Bronchial epithelial cell (primary cell): ENCODE data around the gene CDC5L. TPM values are rescaled to one million over a fixed set of nuclear protein-coding genes. Genes with fewer than 3 reads are reported as not detected.
"Not testable (repeated sequence)": the region's sequence is repeated elsewhere in the genome, so short reads cannot be mapped to it uniquely, and the experiment has no call there.

Experiments
- DNase-seq: peaks from one replicate; pipeline ENCODE4 v3.0.0-alpha.2; 2010; ENCODE audit warnings: low read depth
- FAIRE-seq: peaks from 2 replicates; lab custom pipeline; 2011; peaks lifted over from hg19 to GRCh38; lab: Jason Lieb, UNC
- H3K27me3 ChIP-seq: 2 replicates; pipeline ENCODE4 v1.5.1; 2011; ENCODE audit warnings: low read length; ENCODE audit not compliant: control insufficient read depth, insufficient read depth
- H3K36me3 ChIP-seq: 2 replicates; pipeline ENCODE4 v1.5.1; 2011; ENCODE audit warnings: low read length; ENCODE audit not compliant: control insufficient read depth, insufficient read depth
- H3K4me3 ChIP-seq: 2 replicates; pipeline ENCODE4 v1.5.1; 2011; ENCODE audit warnings: mild to moderate bottlenecking, low read depth, low read length, control low read depth
- total RNA-seq: library from RNA; depleted of rRNA; stranded (reverse); fragments of >200 nt; gene quantifications from 2 replicates; pipeline ENCODE4 v1.2.1, GENCODE V29; 2014
- TF ChIP-seq, protein P1 (sequence below): IDR thresholded peaks from 2 replicates; pipeline ENCODE4 v1.5.1; 2011; ENCODE audit warnings: mild to moderate bottlenecking, moderate library complexity, low read length, control low read depth, inconsistent platforms; ENCODE audit not compliant: insufficient read depth, severe bottlenecking

The CDC5L gene
- total RNA-seq, 1 donor from 2014 or later: 16.8 TPM

DNA sequence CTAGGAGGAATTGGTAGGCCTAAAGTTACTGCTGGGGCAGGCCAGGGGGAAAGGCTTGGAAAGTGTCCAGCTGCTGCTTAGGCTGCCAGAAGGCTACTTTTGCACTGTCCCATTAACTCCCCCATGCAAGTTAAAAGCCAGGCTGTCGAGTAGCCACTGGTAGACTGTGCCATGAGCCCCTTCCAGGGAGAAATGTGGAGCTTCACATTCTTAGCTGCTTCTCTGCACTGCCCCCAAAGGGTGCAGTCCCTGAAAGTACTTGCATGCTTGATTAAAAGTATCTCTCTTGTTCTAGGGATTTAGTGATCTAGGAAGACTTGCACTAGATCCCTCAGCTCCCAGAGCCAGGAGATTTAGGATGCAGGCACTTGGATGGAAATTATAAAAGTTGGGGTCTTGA, 57.3 kb downstream of the CDC5L start:
- Histone ChIP-seq H3K4me3 (no peak overlapping the region), H3K27me3 (no peaks in the 10 kb centered on the region), H3K36me3 (no peaks in the 10 kb centered on the region)
- DNase-seq: no peak
- no peak for FAIRE-seq
- TF ChIP-seq, protein P1, sequence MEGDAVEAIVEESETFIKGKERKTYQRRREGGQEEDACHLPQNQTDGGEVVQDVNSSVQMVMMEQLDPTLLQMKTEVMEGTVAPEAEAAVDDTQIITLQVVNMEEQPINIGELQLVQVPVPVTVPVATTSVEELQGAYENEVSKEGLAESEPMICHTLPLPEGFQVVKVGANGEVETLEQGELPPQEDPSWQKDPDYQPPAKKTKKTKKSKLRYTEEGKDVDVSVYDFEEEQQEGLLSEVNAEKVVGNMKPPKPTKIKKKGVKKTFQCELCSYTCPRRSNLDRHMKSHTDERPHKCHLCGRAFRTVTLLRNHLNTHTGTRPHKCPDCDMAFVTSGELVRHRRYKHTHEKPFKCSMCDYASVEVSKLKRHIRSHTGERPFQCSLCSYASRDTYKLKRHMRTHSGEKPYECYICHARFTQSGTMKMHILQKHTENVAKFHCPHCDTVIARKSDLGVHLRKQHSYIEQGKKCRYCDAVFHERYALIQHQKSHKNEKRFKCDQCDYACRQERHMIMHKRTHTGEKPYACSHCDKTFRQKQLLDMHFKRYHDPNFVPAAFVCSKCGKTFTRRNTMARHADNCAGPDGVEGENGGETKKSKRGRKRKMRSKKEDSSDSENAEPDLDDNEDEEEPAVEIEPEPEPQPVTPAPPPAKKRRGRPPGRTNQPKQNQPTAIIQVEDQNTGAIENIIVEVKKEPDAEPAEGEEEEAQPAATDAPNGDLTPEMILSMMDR: no peak

DNA sequence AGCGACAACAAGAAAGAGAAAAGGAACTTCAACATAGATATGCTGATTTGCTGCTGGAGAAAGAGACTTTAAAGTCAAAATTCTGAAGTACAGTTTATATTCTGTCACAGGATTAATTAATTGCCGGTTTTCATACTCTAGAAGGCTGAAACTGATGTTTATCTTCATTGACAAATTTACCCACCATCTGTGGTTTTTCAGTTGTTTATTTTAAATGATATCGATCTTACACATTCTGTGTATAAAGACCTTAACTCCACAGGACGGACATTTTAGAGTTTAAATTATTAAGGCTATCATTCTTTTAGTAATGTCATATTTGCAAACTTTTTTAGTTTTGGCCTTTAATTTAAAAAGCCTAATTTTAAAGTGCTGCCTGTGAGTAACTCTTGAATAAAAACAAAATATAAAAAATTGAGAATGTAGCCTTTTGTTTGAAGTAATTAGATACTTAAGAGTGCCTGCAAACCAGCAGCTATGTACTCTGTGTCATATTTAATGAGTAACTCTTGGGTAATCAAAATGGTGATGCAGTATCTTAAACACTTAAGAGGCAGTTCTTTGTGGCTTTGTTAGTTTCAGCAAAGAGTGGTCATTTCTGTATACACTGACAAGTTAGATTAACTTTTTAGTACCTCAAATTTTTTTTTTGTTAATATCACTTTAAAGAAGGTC, 59.3 kb downstream of the CDC5L start:
- FAIRE-seq: no peak
- Histone ChIP-seq H3K4me3 (no peak overlapping the region), H3K36me3 (no peaks in the 10 kb centered on the region), H3K27me3 (no peaks in the 10 kb centered on the region)
- TF ChIP-seq, protein P1: no peak
- peak; percentile 98 for DNase-seq

DNA sequence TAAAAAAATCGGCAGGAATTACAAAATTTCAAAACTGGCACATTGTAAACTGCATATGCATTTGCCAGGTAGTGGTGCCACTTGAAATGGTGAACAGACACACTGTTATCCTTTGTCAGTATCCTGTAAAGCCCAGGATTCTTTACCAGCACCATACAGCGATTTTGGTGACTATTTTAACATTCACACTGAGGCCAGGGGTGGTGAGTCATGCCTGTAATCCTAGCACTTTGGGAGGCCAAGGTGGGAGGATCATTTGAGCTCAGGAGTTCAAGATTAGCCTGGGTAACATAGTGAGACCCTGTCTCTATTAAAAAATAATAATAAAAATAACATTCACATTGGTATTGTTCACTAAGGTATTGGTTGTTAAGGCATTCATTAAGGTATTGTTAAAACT, 61.7 kb downstream of the CDC5L start:
- not testable (repeated sequence) for H3K36me3 ChIP-seq, H3K4me3 ChIP-seq

DNA sequence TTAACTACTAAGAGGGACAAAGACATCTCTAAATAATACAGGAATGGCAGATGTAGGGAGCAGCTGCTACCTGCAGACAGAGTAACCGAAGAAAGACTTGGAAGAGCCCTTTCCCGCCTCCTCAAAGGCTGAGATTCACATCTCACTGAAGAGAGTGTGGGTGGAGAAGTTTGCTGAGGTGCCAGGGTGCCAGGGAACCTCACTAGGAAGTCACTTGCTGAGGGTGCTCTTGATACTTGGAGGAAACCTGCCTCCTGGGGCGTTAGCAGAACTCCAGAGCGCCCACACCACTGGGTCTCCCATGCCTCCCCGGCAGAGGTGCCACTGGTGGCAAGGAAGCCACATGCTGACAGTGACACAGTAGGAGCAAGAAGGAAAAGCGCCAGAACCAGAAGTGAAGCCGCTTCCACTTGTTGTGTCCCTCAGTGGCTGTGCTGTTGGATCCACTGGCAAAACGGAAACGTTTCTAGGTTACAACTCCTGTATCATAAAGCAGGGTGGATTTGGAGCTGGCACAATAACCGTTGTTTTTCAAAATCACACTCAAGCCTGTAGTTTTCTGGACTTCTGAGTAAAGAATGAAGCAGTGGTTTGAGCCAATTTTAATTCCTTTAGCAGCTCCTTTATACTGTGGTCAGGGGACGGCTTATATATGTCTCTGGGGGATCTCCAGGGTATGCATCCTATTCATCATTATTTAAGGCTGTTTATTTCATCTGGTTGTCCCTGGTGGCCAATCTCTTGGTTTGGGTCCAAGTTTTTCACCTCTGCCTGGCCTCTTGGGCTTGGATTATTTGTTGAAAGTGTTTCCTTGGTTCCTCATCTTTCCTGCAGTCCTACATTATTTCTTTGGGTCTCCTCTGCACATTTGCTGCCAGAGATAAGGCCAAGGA, 64.5 kb downstream of the CDC5L start:
- Histone ChIP-seq H3K4me3 (no peak overlapping the region), H3K27me3 (no peaks in the 10 kb centered on the region), H3K36me3 (no peaks in the 10 kb centered on the region)
- DNase-seq: no peak
- no peak for FAIRE-seq
- TF ChIP-seq, protein P1: no peak

More for the DNA sequence above, 61.7 kb downstream of the CDC5L start:
- not testable (repeated sequence) for H3K27me3 ChIP-seq, FAIRE-seq, DNase-seq

DNA sequence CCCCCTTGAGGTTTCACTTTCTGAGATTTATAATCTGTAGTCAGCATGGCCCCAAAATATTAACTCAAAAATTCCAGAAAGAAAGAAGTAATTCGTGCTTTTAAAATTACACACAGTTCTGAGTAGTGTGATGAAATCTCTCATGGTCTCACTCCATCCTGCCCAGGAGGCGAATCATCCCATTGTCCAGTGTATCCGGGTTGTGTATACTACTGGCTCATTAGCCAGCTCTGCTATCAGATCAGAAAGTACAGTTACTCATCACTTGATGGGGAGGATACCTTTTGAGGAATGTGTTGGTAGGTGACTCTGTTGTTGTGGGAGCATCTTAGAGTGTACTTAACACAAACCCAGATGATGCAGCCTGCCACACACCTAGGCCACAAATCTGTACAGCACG, 65.2 kb downstream of the CDC5L start:
- no peaks in the 10 kb centered on the region for H3K27me3 ChIP-seq
- TF ChIP-seq, protein P1: no peak
- peak; percentile 85 for DNase-seq
- no peak overlapping the region for H3K4me3 ChIP-seq
- no peak for FAIRE-seq
- no peaks in the 10 kb centered on the region for H3K36me3 ChIP-seq

DNA sequence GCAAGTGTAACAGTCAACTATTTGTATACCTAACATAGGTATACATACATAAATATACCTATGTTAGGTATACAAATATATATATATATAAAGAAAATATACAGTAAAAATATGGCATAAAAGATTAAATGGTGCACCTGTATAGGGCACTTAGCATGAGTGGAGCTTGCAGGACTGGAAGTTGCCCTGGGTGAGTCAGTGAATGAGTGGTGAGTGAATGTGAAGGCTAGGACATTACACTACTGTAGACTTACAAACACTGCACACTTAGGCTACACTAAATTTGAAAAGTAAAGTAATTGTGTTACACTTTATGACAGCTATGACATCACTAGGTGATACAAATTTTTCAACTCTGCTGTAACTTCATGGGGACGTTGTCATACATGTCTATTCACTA, 65.6 kb downstream of the CDC5L start:
- H3K27me3 ChIP-seq: no peaks in the 10 kb centered on the region
- no peak overlapping the region for H3K4me3 ChIP-seq
- TF ChIP-seq, protein P1: no peak
- H3K36me3 ChIP-seq: no peaks in the 10 kb centered on the region
- DNase-seq: peak; percentile 77
- no peak for FAIRE-seq
